Hematopoietic multipotent progenitor cell treated with erythropoietin and hydrocortisone succinate and interleukin-3 and kit ligand, for 17 days (in vitro differentiated cells): ENCODE data around the gene AMN.
"Not testable (repeated sequence)": the region's sequence is repeated elsewhere in the genome, so short reads cannot be mapped to it uniquely, and the experiment has no call there.

Experiments
- DNase-seq: peaks from one replicate; pipeline ENCODE4 v3.0.0-alpha.2; 2015; ENCODE audit warnings: low spot score

AMN gene

GRCh38 chr14:102922490-102923200, at the start of gene AMN:
AMN (plus strand) TSS chr14:102922663; CDS start chr14:102922689, 26 bp downstream.
- DNase-seq = no peak

- no peak for DNase-seq
Measured at GRCh38 chr14:102873131-102873530, 49.3 kb upstream of the AMN start.

GRCh38 chr14:102873546-102874061, 48.9 kb upstream of the AMN start:
- no peak for DNase-seq

GRCh38 chr14:102875652-102876051, 46.8 kb upstream of the AMN start:
- no peak for DNase-seq

GRCh38 chr14:102877511-102877910, 45.0 kb upstream of the AMN start:
- not testable (repeated sequence) for DNase-seq

GRCh38 chr14:102878174-102878969, 44.1 kb upstream of the AMN start:
- DNase-seq = no peak

GRCh38 chr14:102878970-102879460, 43.4 kb upstream of the AMN start:
- DNase-seq = no peak

DNA sequence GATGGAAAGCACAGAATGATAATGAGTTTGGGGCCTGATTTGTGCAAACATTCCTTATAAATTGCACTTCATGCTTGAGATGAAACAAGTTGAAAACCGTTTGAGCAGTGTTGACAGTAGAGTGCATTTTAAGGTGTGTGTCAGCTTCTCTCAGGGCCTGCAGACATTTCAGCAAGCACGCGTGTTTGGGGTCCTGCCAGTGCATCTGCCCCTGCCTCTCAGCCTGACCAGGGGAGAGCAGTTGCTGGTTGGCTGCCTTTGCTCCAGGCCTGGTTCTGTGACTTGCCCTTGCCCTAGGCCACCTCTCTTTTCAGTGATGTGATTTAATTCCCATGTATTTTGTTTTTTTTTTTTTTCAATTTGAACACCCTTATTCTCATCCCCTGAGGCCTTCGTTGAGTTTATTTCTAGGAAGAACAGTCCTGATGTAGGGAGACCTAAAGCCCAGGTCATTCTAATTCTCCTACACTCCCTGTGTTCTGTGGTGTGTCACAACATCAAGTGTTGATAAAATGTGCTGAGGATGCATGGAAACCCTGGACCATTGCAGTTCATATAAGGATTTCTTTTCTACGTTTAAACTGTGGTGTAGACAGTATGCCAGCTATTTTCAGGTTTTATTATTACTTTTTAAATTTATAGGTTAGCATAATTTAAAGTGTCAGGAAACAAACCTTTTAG, 40.1 kb upstream of the AMN start:
- DNase-seq = no peak

GRCh38 chr14:102883089-102883541, 39.3 kb upstream of the AMN start:
- DNase-seq = no peak

DNA sequence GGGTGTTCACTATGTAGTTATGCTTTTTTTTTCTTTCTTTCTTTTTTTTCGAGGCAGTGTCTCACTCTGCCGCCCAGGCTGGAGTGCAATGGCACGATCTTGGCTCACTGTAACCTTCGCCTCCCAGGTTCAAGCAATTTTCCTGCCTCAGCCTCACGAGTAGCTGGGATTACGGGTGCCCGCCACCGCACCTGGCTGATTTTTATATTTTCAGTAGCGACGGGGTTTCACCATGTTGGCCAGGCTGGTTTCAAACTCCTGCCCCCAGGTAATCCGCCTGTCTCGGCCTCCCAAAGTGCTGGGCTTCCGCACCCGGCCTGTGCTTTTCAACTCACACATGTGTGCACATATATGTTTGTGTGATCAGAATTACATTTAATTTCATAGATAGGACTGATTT, 38.9 kb upstream of the AMN start:
- DNase-seq = no peak

GRCh38 chr14:102885737-102886447, 36.6 kb upstream of the AMN start:
- no peak for DNase-seq

GRCh38 chr14:102888748-102889147, 33.7 kb upstream of the AMN start:
- DNase-seq = no peak

- DNase-seq = no peak
Measured at GRCh38 chr14:102889615-102890014, 32.8 kb upstream of the AMN start.

DNA sequence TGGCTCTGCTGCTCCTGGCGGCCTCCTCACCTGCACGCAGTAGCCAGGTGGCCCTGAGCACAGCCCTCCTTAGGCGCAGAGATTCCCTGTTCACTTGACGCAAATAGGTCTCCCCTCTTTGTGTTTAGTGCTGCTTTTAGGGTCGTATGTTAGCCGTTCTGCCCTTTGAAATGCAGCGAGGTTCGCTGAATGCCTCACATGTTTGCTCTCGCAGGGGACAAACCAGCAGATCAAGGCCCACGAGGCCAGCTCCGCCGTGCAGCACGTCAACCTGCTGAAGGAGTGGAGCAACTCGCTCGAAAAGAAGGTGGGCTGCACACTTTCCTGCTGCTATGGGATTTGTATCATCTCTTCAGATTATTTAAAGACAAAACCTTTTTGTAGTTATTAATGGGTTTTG, 31.4 kb upstream of the AMN start:
- DNase-seq = no peak

DNA sequence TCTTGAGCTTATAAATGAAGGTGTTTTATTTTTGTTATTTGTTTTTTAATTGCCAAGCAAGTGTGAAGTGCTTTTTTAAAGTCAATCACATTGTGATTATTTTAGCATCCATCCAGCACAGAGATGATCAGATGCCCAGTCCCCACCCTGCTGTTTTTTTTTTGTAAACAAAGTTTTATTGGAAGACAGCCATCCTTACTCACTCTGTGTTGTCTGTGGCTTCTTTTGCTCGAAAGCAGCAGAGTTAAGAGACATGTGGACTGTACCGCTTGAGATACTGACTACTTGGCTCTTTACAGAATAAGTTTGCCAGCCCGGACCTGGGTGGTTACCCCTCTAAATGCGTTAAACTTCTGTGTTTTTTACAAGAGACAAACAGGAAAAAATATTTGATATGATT, 30.9 kb upstream of the AMN start:
- no peak for DNase-seq

- DNase-seq = no peak
Measured at GRCh38 chr14:102892651-102893050, 29.8 kb upstream of the AMN start.

GRCh38 chr14:102893452-102893851, 29.0 kb upstream of the AMN start:
- DNase-seq = no peak

DNA sequence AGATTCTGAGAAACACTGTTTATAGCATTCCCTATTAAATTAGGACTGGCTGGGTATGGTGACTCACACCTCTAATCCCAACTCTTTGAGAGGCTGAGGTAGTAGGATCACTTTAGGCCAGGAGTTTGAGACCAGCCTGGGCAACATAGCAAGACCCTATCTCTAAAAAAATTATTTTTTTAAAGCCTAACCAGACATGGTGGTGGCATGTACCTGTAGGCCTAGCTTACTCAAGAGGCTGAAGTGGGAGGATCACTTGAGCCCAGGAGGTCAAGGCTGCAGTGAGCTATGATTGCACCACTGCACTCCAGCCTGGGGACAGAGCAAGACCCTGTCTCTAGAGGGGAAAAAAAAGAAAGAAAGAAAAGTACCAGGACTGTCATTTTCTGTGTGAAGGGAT, 25.7 kb upstream of the AMN start:
- DNase-seq = not testable (repeated sequence)

DNA sequence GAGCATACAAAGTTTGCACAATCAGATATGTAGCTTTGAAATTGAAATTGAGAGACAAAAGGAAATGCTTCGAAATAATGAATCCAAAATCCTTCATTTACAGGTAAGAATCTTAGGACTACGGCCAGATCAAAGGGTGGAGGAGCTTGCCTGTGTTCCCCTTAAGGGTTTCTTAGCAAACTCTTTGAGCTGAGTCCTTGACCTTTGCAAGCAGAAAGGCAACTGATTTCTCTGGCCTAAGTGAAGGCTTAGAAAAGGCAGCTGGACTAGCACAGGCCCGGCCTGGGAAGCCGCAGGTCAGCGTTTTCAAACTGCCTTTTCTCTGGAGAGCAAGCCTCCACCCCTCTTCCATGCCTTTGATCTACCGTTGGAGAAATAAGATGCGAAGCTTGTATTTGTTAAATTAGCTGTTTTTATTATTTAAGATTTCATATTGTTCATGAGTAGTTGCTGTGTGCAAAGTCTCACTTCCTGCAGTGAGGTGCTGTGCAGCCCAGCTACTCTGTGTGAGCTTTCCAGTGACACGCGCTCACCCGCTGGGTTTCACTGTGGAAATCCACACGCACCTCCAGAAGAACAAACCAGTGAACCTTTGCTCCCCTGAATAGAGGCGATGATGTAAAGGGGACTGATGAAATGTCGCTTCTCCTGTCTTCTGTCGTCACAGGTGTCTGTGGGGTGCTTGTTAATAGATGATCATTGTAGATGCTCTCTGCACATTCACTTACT, 25.0 kb upstream of the AMN start:
- no peak for DNase-seq

DNA sequence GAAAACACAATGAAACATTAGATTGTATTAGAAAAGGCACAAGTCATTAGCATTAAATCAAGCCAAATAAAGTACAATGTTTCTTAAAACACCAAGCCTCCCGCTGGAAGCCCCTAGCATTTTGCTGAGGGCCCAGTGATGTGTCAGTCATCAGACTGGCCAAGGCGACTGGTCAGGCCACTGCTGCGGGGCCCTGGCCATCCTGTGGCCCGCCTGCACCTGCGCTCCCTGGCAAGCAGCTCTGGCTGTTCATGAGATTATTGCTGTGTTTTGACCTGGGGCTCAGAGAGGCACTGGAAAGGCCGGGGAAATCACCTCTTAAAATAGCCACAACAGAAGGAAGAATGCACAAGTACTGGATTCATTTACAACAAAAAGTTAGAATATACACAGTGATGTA, 24.2 kb upstream of the AMN start:
- DNase-seq = no peak
